Neural cell (in vitro differentiated cells): ENCODE measurements around the gene MRPL10.

Experiments used
- CTCF ChIP-seq: fragments of 450-650 bp; IDR thresholded peaks from 2 replicates; pipeline ENCODE4 v1.5.1; 2014; ENCODE audit warnings: antibody characterized with exemption, mild to moderate bottlenecking, moderate library complexity; ENCODE audit not compliant: poor library complexity, severe bottlenecking
- EP300 ChIP-seq: fragments of 450-650 bp; conservative IDR thresholded peaks from 2 replicates; pipeline ENCODE4 v1.6.1; 2014; ENCODE audit warnings: antibody characterized with exemption, mild to moderate bottlenecking, moderate library complexity; ENCODE audit not compliant: poor library complexity, severe bottlenecking

GRCh38 chr17:47846716-47847340 lies 15.5 kb upstream of the MRPL10 start:
- TF ChIP-seq EP300: no peak
- TF ChIP-seq CTCF: no peak
